ENCODE measurements around the gene LRRC10. TPM values are rescaled to one million over a fixed set of nuclear protein-coding genes. Genes with fewer than 3 reads are reported as not detected.
A peak's percentile ranks its signal among the peaks of the same experiment; 100 is the strongest.

The LRRC10 gene
- total and polyA plus RNA-seq, 10 donors = not detected

- Histone ChIP-seq H3K4me1 (peaks cover 0 to 2% (median 0%) of the 10 kb centered on the region in 6 donors), H3K9me3 (no peaks in the 10 kb centered on the region), H3K27me3 (replicated peaks in 1 of 7) (no peaks in the 10 kb centered on the region), H3K36me3 (no peaks in the 10 kb centered on the region), H3K27ac (no peak overlapping the region), H3K4me3 (no peak overlapping the region)
- DNase-seq = no peak
- intact Hi-C loops (cut with DNase I; ENCODE audit: low total_unique reads) = no loop called here
- TF ChIP-seq POLR2AphosphoS5 (IDR thresholded peaks at IDR 0.05) (no peak), CTCF (IDR thresholded peaks at IDR 0.05 in 8 of 11, conservative IDR thresholded peaks at IDR 0.05 in 3 of 11) (no peak), POLR2A (IDR thresholded peaks at IDR 0.05) (no peak)
These were observed 33.8 kb upstream of the LRRC10 start for GRCh38 chr12:69644511-69644910.

- intact Hi-C loops (cut with DNase I; ENCODE audit: low total_unique reads) = no loop called here
- WGBS, 5 donors = 77 to 90% (median 86%) methylated on average over 6 of the region's 6 CpGs
These were observed 31.8 kb upstream of the LRRC10 start for GRCh38 chr12:69642531-69642930.

GRCh38 chr12:69641546-69641945, 30.8 kb upstream of the LRRC10 start:
- peaks cover 0 to 5% (median 0%) of the 10 kb centered on the region in 6 donors for H3K4me1 ChIP-seq
- 79 to 96% (median 89%) methylated on average over 7 of the region's 7 CpGs for WGBS, 5 donors
- H3K27me3 ChIP-seq (replicated peaks in 1 of 7) = no peaks in the 10 kb centered on the region
- H3K4me3 ChIP-seq = no peak overlapping the region
- H3K9me3 ChIP-seq = no peaks in the 10 kb centered on the region
- H3K27ac ChIP-seq = no peak overlapping the region
- no peak for DNase-seq
- TF ChIP-seq POLR2AphosphoS5 (IDR thresholded peaks at IDR 0.05) (no peak), POLR2A (IDR thresholded peaks at IDR 0.05) (no peak), CTCF (IDR thresholded peaks at IDR 0.05 in 8 of 11, conservative IDR thresholded peaks at IDR 0.05 in 3 of 11) (no peak)
- no peaks in the 10 kb centered on the region for H3K36me3 ChIP-seq
- intact Hi-C loops (cut with DNase I; ENCODE audit: low total_unique reads) = no loop called here

More at GRCh38 chr12:69642531-69642930, 31.8 kb upstream of the LRRC10 start:
- Histone ChIP-seq H3K9me3 (no peaks in the 10 kb centered on the region), H3K27ac (no peak overlapping the region), H3K4me1 (peaks cover 0 to 5% (median 0%) of the 10 kb centered on the region in 6 donors), H3K27me3 (replicated peaks in 1 of 7) (no peaks in the 10 kb centered on the region), H3K4me3 (no peak overlapping the region), H3K36me3 (no peaks in the 10 kb centered on the region)
- no peak for TF ChIP-seq CTCF (IDR thresholded peaks at IDR 0.05 in 8 of 11, conservative IDR thresholded peaks at IDR 0.05 in 3 of 11)
- no peak for TF ChIP-seq POLR2AphosphoS5 (IDR thresholded peaks at IDR 0.05)
- no peak for TF ChIP-seq POLR2A (IDR thresholded peaks at IDR 0.05)
- no peak for DNase-seq

GRCh38 chr12:69639400-69640016, 28.8 kb upstream of the LRRC10 start:
- peak; percentile 38 to 89 (median 82) for TF ChIP-seq CTCF (IDR thresholded peaks at IDR 0.05 in 8 of 11, conservative IDR thresholded peaks at IDR 0.05 in 3 of 11)
- TF ChIP-seq POLR2A (IDR thresholded peaks at IDR 0.05) = no peak
- TF ChIP-seq POLR2AphosphoS5 (IDR thresholded peaks at IDR 0.05) = no peak
- no peaks in the 10 kb centered on the region for H3K27me3 ChIP-seq (replicated peaks in 1 of 7)
- intact Hi-C loops (cut with DNase I; ENCODE audit: low total_unique reads) = no loop called here
- peaks cover 0 to 5% (median 0%) of the 10 kb centered on the region in 6 donors for H3K4me1 ChIP-seq
- WGBS, 5 donors = 25 to 33% (median 29%) methylated on average over 12 of the region's 12 CpGs
- DNase-seq = peak; percentile 86
- H3K9me3 ChIP-seq = no peaks in the 10 kb centered on the region
- H3K4me3 ChIP-seq = no peak overlapping the region
- H3K27ac ChIP-seq = no peak overlapping the region
- no peaks in the 10 kb centered on the region for H3K36me3 ChIP-seq

Data from spleen (tissue), 11 donors.